ENCODE measurements around the gene TNS1.

- no peak for TF ChIP-seq CTCF (IDR thresholded peaks at IDR 0.05)
- TF ChIP-seq POLR2AphosphoS5 (IDR thresholded peaks at IDR 0.05; ENCODE audit: low read depth, low read length), result no peak
- TF ChIP-seq TCF7L2 (IDR thresholded peaks at IDR 0.05; ENCODE audit: low read depth, low read length), result no peak
These were observed 136.3 kb downstream of the TNS1 start for GRCh38 chr2:217866457-217866856.

Measured in Panc1 (cell line).